ENCODE results near the gene CH25H. TPM values are rescaled to one million over a fixed set of nuclear protein-coding genes. Genes with fewer than 3 reads are reported as not detected.
A peak's percentile ranks its signal among the peaks of the same experiment; 100 is the strongest.
"Not testable (repeated sequence)": the region's sequence is repeated elsewhere in the genome, so short reads cannot be mapped to it uniquely, and the experiment has no call there.

CH25H gene
- total RNA-seq, 2 donors from 2014 or later, result 1.1 to 1.6 TPM

- Histone ChIP-seq H3K27me3 (replicated peaks; ENCODE audit: insufficient read depth) (no peaks in the 10 kb centered on the region), H3K4me3 (peak within 1 kb of the TSS; percentile 60 to 80), H3K9me3 (no peaks in the 10 kb centered on the region), H3K27ac (peak within 1 kb of the TSS; percentile 66 to 70), H3K36me3 (no peaks in the 10 kb centered on the region), H3K4me1 (replicated peaks) (no peaks in the 10 kb centered on the region)
- intact Hi-C loops (cut with DNase I), result loop anchor here (10.0 kb wide), 1 partner anchor 313 kb away; no protein-coding TSS in a partner anchor
- DNase-seq (ENCODE audit: low spot score), result peak; percentile 96
- under 1% methylated on average over 53 of the region's 53 CpGs for WGBS
- TF ChIP-seq POLR2AphosphoS5 (IDR thresholded peaks at IDR 0.05) (peak; percentile 95), POLR2A (IDR thresholded peaks at IDR 0.05) (peak; percentile 61), CTCF (IDR thresholded peaks at IDR 0.05) (no peak)
Observed at GRCh38 chr10:89251409-89252224, 44.5 kb upstream of the CH25H start, which contains the start of gene LIPA. LIPA (minus strand) TSS chr10:89251775; CDS start chr10:89247648, 4,127 bp downstream.

GRCh38 chr10:89250865-89251408, 43.8 kb upstream of the CH25H start:
- Histone ChIP-seq H3K27ac (peak overlapping the region; percentile 66 to 70), H3K9me3 (no peaks in the 10 kb centered on the region), H3K4me3 (peak overlapping the region; percentile 60 to 80), H3K36me3 (no peaks in the 10 kb centered on the region), H3K27me3 (replicated peaks; ENCODE audit: insufficient read depth) (no peaks in the 10 kb centered on the region), H3K4me1 (replicated peaks) (no peaks in the 10 kb centered on the region)
- intact Hi-C loops (cut with DNase I), result loop anchor here (10.0 kb wide), 1 partner anchor 314 kb away; no protein-coding TSS in a partner anchor
- TF ChIP-seq POLR2AphosphoS5 (IDR thresholded peaks at IDR 0.05), result no peak
- no peak for TF ChIP-seq CTCF (IDR thresholded peaks at IDR 0.05)
- no peak for TF ChIP-seq POLR2A (IDR thresholded peaks at IDR 0.05)
- DNase-seq (ENCODE audit: low spot score), result no peak
- 4% methylated on average over 13 of the region's 13 CpGs for WGBS

DNA sequence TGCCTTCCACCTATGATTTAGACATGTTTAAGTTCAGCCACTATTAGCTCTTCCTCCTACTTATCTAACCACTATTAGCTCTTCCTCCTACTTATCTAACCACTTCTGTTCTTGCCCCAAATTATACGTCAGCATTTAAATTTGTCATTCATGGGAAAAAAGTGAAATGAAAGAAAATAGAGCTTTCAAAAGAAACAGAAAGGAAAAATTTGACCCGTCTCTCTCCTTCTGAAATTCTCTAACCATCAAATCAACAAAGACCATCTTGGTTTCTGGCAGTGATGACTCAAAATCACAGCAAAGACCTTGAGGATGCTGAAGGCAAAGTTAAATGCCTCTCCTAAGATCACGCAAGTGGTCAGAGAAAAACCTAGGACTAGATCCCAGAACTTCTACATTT, 41.9 kb upstream of the CH25H start:
- no peak for DNase-seq (ENCODE audit: low spot score)
- 72% methylated on average over 3 of the region's 3 CpGs for WGBS
- intact Hi-C loops (cut with DNase I), result no loop called here

DNA sequence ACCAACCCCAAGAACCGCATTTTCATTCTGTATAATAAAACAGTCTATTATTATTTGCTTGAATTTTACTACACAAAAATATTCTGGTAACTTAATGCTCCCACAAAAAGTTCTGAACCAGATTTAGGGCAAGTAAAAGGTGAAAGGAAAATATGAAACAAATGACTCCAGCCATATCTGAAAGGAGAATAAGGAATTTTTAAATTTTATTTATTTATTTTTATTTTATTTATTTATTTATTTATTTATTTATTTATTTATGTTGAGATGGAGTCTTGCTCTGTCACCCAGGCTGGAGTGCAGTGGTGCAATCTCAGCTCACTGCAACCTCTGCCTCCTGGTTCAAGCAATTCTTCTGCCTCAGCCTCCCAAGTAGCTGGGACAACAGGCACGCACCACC, 40.5 kb upstream of the CH25H start:
- WGBS, result 94% methylated on average over 2 of the region's 2 CpGs
- H3K27me3 ChIP-seq (replicated peaks; ENCODE audit: insufficient read depth); H3K9me3 ChIP-seq: not testable (repeated sequence)

More for the DNA sequence above, 41.9 kb upstream of the CH25H start:
- no peaks in the 10 kb centered on the region for H3K9me3 ChIP-seq
- no peak overlapping the region for H3K27ac ChIP-seq
- H3K36me3 ChIP-seq, result no peaks in the 10 kb centered on the region
- no peak overlapping the region for H3K4me3 ChIP-seq
- H3K27me3 ChIP-seq (replicated peaks; ENCODE audit: insufficient read depth), result no peaks in the 10 kb centered on the region
- TF ChIP-seq POLR2AphosphoS5 (IDR thresholded peaks at IDR 0.05) (no peak), CTCF (IDR thresholded peaks at IDR 0.05) (no peak), POLR2A (IDR thresholded peaks at IDR 0.05) (no peak)
- no peaks in the 10 kb centered on the region for H3K4me1 ChIP-seq (replicated peaks)

DNA sequence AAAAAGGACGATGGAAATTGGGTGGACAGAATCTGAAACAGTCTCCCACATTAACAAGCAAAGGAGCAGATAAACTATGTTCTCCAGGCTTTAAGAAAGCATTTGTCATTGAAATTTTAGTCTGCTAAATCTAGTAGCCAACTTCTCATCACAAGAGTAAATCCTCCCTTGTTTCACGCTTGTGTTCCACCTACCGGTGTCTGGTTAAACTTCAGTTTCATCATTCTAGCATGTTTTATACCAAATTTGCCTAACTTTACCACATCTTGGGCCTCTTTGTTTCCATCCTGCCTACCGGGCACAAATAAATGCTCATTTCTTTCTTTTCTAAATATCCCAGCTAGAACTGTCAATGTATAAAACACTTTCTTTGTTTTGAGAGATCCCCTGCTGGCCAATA, 38.7 kb upstream of the CH25H start:
- no peaks in the 10 kb centered on the region for H3K4me1 ChIP-seq (replicated peaks)
- intact Hi-C loops (cut with DNase I), result no loop called here
- no peaks in the 10 kb centered on the region for H3K9me3 ChIP-seq
- no peak for TF ChIP-seq CTCF (IDR thresholded peaks at IDR 0.05)
- TF ChIP-seq POLR2AphosphoS5 (IDR thresholded peaks at IDR 0.05), result no peak
- TF ChIP-seq POLR2A (IDR thresholded peaks at IDR 0.05), result no peak
- no peak overlapping the region for H3K27ac ChIP-seq
- WGBS, result 71% methylated on average over 4 of the region's 4 CpGs
- no peaks in the 10 kb centered on the region for H3K36me3 ChIP-seq
- no peak for DNase-seq (ENCODE audit: low spot score)
- H3K4me3 ChIP-seq, result no peak overlapping the region
- no peaks in the 10 kb centered on the region for H3K27me3 ChIP-seq (replicated peaks; ENCODE audit: insufficient read depth)

More for the DNA sequence above, 40.5 kb upstream of the CH25H start:
- H3K4me1 ChIP-seq (replicated peaks); H3K36me3 ChIP-seq; intact Hi-C loops (cut with DNase I); DNase-seq (ENCODE audit: low spot score); H3K27ac ChIP-seq; H3K4me3 ChIP-seq: not testable (repeated sequence)

All from prostate gland (tissue), 2 donors.